SK-N-SH treated with all-trans-retinoic acid at 6 μM for 48 hours (cell line): Measurements from ENCODE around the gene NME7.

Source experiments
- ATAC-seq: fragments of 200-7000 bp; cut with Tn5 transposase; 3 replicates; pipeline ENCODE4 v1.9.1; 2020; ENCODE audit warnings: mild to moderate bottlenecking, moderate library complexity
- ARNTL ChIP-seq: fragments of 450-650 bp; formaldehyde crosslinking; IDR thresholded peaks from 2 replicates; pipeline ENCODE4 v1.5.0; 2020; ENCODE audit warnings: low read depth, mild to moderate bottlenecking, moderate library complexity, borderline replicate concordance
- BACH2 ChIP-seq: fragments of 250-450 bp; sonication (Bioruptor Pico); IDR thresholded peaks from 2 replicates; pipeline ENCODE4 v1.9.0; 2021; ENCODE audit warnings: mild to moderate bottlenecking, borderline replicate concordance
- CREB5 ChIP-seq: fragments of 250-450 bp; sonication (Bioruptor Pico); IDR thresholded peaks from 2 replicates; pipeline ENCODE4 v1.5.1; 2020; ENCODE audit warnings: low read depth, mild to moderate bottlenecking, moderate library complexity
- CSDC2 ChIP-seq: fragments of 250-450 bp; sonication (Bioruptor Pico); IDR thresholded peaks from 2 replicates; pipeline ENCODE4 v1.5.0; 2020; ENCODE audit warnings: mild to moderate bottlenecking, moderate library complexity
- CSRNP3 ChIP-seq: fragments of 250-450 bp; sonication (Bioruptor Pico); IDR thresholded peaks from 2 replicates; pipeline ENCODE4 v1.5.1; 2021; ENCODE audit warnings: mild to moderate bottlenecking, moderate library complexity
- ESRRG ChIP-seq: fragments of 250-450 bp; sonication (Bioruptor Pico); IDR thresholded peaks from 2 replicates; pipeline ENCODE4 v1.6.1; 2021; ENCODE audit warnings: mild to moderate bottlenecking
- GLIS3 ChIP-seq: fragments of 250-450 bp; sonication (Bioruptor Pico); IDR thresholded peaks from 2 replicates; pipeline ENCODE4 v1.5.0; 2020; ENCODE audit warnings: mild to moderate bottlenecking, moderate library complexity
- ISL1 ChIP-seq: fragments of 250-450 bp; sonication (Bioruptor Pico); IDR thresholded peaks from 2 replicates; pipeline ENCODE4 v2.1.2; 2022; ENCODE audit warnings: mild to moderate bottlenecking, moderate library complexity
- OSR1 ChIP-seq: fragments of 250-450 bp; sonication (Bioruptor Pico); IDR thresholded peaks from 2 replicates; pipeline ENCODE4 v1.8.0; 2022; ENCODE audit warnings: moderate library complexity, mild to moderate bottlenecking, inconsistent platforms
- PATZ1 ChIP-seq: fragments of 250-450 bp; sonication (Bioruptor Pico); IDR thresholded peaks from 2 replicates; pipeline ENCODE4 v1.8.0; 2020; ENCODE audit warnings: mild to moderate bottlenecking, moderate library complexity, borderline replicate concordance
- POU6F1 ChIP-seq: fragments of 250-450 bp; sonication (Bioruptor Pico); IDR thresholded peaks from 2 replicates; pipeline ENCODE4 v1.8.0; 2021; ENCODE audit warnings: low read depth, mild to moderate bottlenecking, moderate library complexity, borderline replicate concordance
- SNAI2 ChIP-seq: fragments of 250-450 bp; sonication (Bioruptor Pico); IDR thresholded peaks from 2 replicates; pipeline ENCODE4 v1.5.0; 2020; ENCODE audit warnings: mild to moderate bottlenecking, moderate library complexity
- TCF4 ChIP-seq: fragments of 250-450 bp; sonication (Bioruptor Pico); IDR thresholded peaks from 2 replicates; pipeline ENCODE4 v1.8.0; 2021; ENCODE audit warnings: mild to moderate bottlenecking, moderate library complexity, borderline replicate concordance
- TOX ChIP-seq: fragments of 250-450 bp; sonication (Bioruptor Pico); IDR thresholded peaks from 2 replicates; pipeline ENCODE4 v1.8.0; 2021; ENCODE audit warnings: mild to moderate bottlenecking, moderate library complexity, borderline replicate concordance
- TSHZ2 ChIP-seq: fragments of 250-450 bp; sonication (Bioruptor Pico); IDR thresholded peaks from 2 replicates; pipeline ENCODE4 v1.5.0; 2020; ENCODE audit warnings: mild to moderate bottlenecking, moderate library complexity
- ZC3H10 ChIP-seq: fragments of 250-450 bp; sonication (Bioruptor Pico); IDR thresholded peaks from 2 replicates; pipeline ENCODE4 v1.5.1; 2021; ENCODE audit warnings: mild to moderate bottlenecking, moderate library complexity
- ZFP3 ChIP-seq: fragments of 250-450 bp; sonication (Bioruptor Pico); IDR thresholded peaks from 2 replicates; pipeline ENCODE4 v1.5.0; 2020; ENCODE audit warnings: mild to moderate bottlenecking, moderate library complexity
- ZFP30 ChIP-seq: fragments of 450-650 bp; formaldehyde crosslinking; IDR thresholded peaks from 2 replicates; pipeline ENCODE4 v1.5.0; 2022; ENCODE audit warnings: mild to moderate bottlenecking, moderate library complexity
- ZNF565 ChIP-seq: fragments of 450-650 bp; formaldehyde crosslinking; conservative IDR thresholded peaks from 2 replicates; pipeline ENCODE4 v1.5.0; 2020; ENCODE audit warnings: low read depth, mild to moderate bottlenecking, moderate library complexity
- ZNF70 ChIP-seq: fragments of 450-650 bp; formaldehyde crosslinking; IDR thresholded peaks from 2 replicates; pipeline ENCODE4 v1.5.0; 2020; ENCODE audit warnings: mild to moderate bottlenecking, moderate library complexity
- ZNF8 ChIP-seq: fragments of 450-650 bp; formaldehyde crosslinking; IDR thresholded peaks from 2 replicates; pipeline ENCODE4 v1.5.0; 2020; ENCODE audit warnings: mild to moderate bottlenecking, moderate library complexity

Gene NME7

GRCh38 chr1:169263059-169263458, 104.5 kb downstream of the NME7 start:
- TF ChIP-seq ZNF565 = no peak
- TF ChIP-seq ZFP30 (CRISPR knock-in tag) = no peak
- no peak for TF ChIP-seq ESRRG (CRISPR knock-in tag)
- no peak for ATAC-seq

GRCh38 chr1:169261884-169262283, 105.7 kb downstream of the NME7 start:
- TF ChIP-seq POU6F1 = no peak
- TF ChIP-seq ZFP30 (CRISPR knock-in tag) = no peak
- no peak for TF ChIP-seq PATZ1 (CRISPR knock-in tag)
- TF ChIP-seq ZNF70 (CRISPR knock-in tag) = no peak
- TF ChIP-seq TCF4 (CRISPR knock-in tag) = no peak
- TF ChIP-seq ZC3H10 (CRISPR knock-in tag) = no peak
- TF ChIP-seq TOX (CRISPR knock-in tag) = no peak
- TF ChIP-seq ZNF8 (CRISPR knock-in tag) = no peak
- TF ChIP-seq ZNF565 = no peak
- TF ChIP-seq OSR1 (CRISPR knock-in tag) = no peak
- TF ChIP-seq CSDC2 (CRISPR knock-in tag) = no peak
- no peak for ATAC-seq

- no peak for ATAC-seq
- TF ChIP-seq CSRNP3 (no peak), POU6F1 (no peak)
Measured at GRCh38 chr1:169260478-169261151, 107.0 kb downstream of the NME7 start.

- no peak for ATAC-seq
- no peak for TF ChIP-seq TOX (CRISPR knock-in tag)
- no peak for TF ChIP-seq ISL1
- no peak for TF ChIP-seq ZNF565
- TF ChIP-seq ZNF70 (CRISPR knock-in tag) = no peak
- no peak for TF ChIP-seq OSR1 (CRISPR knock-in tag)
- no peak for TF ChIP-seq ZNF8 (CRISPR knock-in tag)
- no peak for TF ChIP-seq GLIS3 (CRISPR knock-in tag)
- no peak for TF ChIP-seq TSHZ2 (CRISPR knock-in tag)
- TF ChIP-seq CREB5 (CRISPR knock-in tag) = no peak
- TF ChIP-seq PATZ1 (CRISPR knock-in tag) = no peak
- TF ChIP-seq SNAI2 = no peak
- TF ChIP-seq POU6F1 = no peak
- no peak for TF ChIP-seq BACH2 (CRISPR knock-in tag)
- no peak for TF ChIP-seq ZFP3 (CRISPR knock-in tag)
- no peak for TF ChIP-seq ARNTL (CRISPR knock-in tag)
Measured at GRCh38 chr1:169259816-169260215, 107.8 kb downstream of the NME7 start.
